Medulla oblongata (tissue), 1 donor: ENCODE data around the gene CALB2.

ENCODE experiments used
- DNase-seq: peaks from one replicate; pipeline ENCODE4 v3.0.0-alpha.2; 2015; ENCODE audit errors: extremely low spot score

CALB2 gene

GRCh38 chr16:71387045-71387871, 28.7 kb downstream of the CALB2 start:
- no peak for DNase-seq

GRCh38 chr16:71389330-71389729, 30.8 kb downstream of the CALB2 start:
- DNase-seq = no peak

GRCh38 chr16:71396594-71396993, 38.1 kb downstream of the CALB2 start:
- DNase-seq = no peak

DNA sequence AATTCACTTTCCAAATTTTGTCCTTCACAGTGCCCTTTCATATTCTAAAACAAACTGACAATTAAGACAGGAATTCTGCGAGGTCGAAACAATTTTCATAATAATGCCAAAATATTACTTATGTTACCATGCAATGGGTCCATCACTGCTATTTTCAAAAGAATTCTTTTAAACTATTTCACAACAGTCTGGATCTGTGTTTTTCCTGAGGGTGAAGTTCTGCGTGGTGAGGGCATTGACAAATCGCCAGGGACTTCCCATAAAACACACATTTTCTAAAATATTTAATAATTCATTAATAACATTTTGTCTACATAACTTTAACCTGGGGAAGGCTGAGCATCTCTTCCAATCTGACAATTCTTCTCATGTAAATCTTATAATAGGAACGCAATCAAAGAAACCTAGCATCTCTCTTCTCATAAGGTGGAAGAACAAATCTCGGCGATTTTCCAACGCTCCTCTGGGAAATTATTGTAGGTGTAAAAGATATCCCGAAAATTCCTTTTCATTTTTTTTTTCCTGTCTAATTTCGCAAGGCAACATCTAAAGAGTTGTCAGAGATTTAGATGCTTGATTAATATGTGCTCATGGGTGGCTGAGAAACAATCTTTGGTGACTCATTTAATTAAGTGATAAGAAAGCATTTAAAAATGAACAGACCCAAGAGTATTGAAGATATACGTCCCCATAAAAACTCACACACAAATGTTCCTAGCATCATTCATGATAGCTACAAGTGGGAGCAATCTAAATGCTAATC, 41.5 kb downstream of the CALB2 start:
- no peak for DNase-seq

GRCh38 chr16:71402007-71402406, 43.5 kb downstream of the CALB2 start:
- DNase-seq = no peak

DNA sequence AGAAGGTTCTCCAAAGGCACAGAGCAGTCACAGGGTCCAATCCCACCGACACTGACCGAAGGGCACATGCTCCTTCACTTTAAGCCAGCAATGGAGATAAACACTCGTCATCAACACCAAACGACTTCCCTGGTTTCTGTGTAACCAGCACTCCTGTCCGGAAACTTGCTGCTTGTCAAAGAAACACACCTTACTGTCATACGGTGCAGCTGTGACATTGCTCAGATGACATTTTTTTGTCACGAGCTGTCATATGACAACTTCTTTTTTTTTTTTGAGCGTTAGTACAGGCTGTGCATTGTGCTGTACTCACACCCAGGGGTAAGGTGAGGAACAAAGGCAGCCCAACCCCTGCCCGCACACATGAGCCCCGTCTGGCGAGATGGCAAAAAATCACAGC, 44.2 kb downstream of the CALB2 start:
- no peak for DNase-seq

GRCh38 chr16:71404364-71404763, 45.8 kb downstream of the CALB2 start:
- no peak for DNase-seq

- DNase-seq = no peak
Measured at GRCh38 chr16:71406316-71406715, 47.8 kb downstream of the CALB2 start.

DNA sequence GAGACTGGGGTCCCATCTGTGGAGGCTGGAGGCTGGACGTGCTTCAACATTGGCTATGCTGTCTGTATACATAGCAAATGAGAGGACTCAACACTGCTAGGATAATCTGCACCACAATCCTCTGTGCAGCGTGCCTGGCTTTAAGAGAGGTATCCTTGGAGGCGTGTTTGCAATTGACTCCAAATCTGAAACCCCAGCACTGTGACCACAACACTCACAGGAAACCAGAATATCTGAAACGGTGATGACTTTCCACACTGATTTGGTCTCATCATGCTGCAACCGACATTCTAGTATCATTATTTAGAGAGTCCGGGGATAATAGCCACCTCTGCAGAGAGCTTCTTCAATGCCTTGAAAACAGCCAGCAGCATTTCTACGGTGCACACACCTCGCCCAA, 48.2 kb downstream of the CALB2 start:
- DNase-seq = no peak

DNA sequence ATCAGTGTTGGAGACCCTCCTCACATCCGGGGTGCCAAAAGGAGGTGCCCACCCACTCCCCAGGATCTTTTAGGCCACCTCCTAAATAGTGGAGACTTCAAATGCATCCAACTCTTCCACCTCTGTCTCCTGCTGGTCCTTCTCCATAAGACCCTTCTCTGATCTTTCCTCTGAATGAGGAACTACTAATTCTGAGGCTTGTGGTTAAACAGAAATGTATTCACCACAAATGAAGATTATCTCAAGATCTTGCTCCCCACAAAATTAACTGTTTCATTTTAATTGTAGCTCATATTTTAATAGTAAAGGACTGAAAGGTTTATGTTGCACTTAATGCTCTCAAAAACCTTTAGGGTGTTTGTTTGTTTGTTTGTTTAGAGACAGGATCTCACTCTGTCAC, 49.2 kb downstream of the CALB2 start:
- DNase-seq = no peak

DNA sequence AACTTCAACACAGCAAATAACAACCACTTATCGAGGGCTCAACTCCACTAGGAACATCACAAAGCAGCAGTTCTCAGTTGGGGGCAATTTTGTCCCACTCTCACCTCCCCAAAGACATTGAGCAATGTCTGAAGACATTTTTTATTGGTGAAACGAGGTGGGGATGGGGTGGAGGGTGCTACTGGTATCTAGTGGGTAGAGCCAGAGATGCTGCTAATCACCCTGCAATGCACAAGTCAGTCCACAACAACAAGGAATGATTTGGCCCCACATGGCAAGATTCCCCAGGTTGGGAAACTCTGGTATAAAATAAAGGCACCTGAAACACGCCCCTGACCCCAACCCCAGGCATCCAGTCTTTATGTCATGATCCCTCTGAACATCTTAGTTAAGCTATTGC, 50.0 kb downstream of the CALB2 start:
- DNase-seq = no peak

DNA sequence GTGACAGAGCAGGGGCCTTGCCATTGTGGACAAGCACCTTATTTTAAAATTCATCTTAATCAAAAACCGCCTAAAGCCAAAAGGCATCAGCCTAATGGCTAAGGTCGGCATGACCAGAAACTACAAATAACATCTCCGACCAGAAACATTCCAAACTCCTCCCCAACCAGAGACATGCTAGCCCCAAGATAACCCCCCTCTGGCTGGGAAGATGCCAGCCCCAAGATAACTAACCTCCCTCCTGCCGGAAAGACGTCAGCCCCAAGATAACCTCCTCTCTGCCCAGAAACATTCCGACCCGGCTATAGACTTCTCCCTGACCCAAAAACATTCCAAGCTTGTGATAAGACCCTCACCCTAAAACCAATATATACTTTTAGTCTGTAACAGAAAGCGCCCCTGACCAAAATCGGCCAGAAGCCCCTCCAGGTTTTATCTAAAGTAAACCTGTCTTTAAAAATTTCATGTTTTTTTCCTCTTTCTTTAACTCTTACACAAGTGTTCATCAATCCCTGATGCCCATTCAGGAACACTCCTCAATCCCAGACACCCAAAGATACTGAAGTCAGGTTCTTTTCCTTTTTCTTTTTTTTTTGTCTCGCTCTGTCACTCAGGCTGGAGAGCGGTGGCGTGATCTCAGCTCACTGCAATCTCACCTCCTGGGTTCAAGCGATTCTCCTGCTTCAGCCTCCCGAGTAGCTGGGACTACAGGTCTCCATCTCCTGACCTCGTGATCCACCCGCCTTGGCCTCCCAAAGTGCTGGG, 50.7 kb downstream of the CALB2 start:
- DNase-seq = no peak

DNA sequence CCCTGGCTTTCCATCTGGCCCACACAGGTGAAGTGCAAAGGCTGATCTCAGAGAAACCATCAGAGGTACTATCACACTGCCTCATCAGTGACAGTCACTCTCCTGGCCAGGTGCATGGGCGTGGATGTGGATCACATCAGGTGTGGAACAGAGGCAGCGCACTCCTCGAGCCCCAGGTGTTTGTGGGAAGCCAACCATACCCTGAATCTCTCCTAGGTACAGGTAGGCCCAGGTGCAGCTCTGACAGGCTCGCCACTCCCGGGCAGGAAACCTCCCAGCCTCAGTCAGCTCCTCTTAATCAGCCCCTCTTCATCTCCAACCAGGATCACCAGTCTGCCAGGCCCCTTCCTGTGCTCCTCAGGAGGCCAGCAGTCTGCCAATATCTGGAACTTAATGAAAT, 51.6 kb downstream of the CALB2 start:
- DNase-seq = no peak

GRCh38 chr16:71412270-71413160, 54.0 kb downstream of the CALB2 start:
- peak; percentile 86 for DNase-seq

DNA sequence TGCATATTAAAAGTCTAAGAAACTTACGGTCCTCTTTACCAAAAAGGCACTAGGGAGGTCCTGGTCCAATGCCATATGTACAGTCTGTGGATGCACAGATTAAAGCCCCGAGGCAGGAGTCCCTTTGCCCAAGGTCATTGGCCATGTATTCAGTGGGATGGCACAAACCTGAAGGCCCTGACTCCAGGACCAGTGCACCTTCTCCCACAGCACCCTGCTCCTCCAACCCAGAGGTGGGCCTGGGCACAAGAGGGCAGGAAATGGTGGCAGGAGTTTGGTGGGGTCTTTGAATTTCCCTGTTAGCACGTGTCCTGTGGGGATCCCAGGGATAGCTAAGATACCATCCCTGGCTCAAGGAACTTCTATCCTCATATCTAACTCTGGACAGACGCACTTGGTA, 54.8 kb downstream of the CALB2 start:
- DNase-seq = no peak

GRCh38 chr16:71414038-71414437, 55.5 kb downstream of the CALB2 start:
- no peak for DNase-seq

- DNase-seq = no peak
Measured at GRCh38 chr16:71421911-71422310, 63.4 kb downstream of the CALB2 start.

GRCh38 chr16:71423016-71423415, 64.5 kb downstream of the CALB2 start:
- DNase-seq = no peak

- no peak for DNase-seq
Measured at GRCh38 chr16:71423865-71424264, 65.3 kb downstream of the CALB2 start.

DNA sequence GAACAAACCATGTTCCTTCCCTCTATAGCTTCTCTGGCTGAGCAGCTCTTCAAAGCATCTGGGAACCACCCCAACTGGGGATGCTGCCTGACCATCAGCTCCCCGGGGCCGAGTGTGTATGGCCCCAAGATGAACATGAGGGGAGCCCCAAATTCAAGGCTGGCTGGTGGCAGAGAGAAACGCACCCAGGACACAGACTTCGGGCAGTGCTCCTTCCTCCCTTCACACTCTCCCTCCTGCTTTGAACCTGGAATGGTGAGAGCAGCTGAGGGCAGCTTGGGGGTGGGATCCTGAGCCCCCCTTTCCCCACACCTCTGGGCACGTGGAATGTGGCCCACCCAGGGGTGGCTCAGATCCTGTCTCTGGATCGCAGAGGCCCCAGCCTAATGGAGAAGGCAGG, 66.1 kb downstream of the CALB2 start:
- no peak for DNase-seq

- no peak for DNase-seq
Measured at GRCh38 chr16:71425746-71426068, 67.2 kb downstream of the CALB2 start.
